SK-N-SH (cell line): ENCODE data around the gene PPP1CA. TPM values are rescaled to one million over a fixed set of nuclear protein-coding genes. Genes with fewer than 3 reads are reported as not detected.

Source experiments
- CTCF ChIA-PET: fragments of 300-600, 350-600 bp; formaldehyde crosslinking; extraction: SDS; loops from one replicate; lab custom pipeline; 2021; lab: Yijun Ruan, JAX
- POLR2A ChIA-PET: fragments of 350-600 bp; sonication (Branson Sonifier 250); formaldehyde crosslinking; extraction: SDS; loops from one replicate; lab custom pipeline; 2020; ENCODE audit warnings: antibody characterized with exemption, inconsistent platforms; lab: Yijun Ruan, JAX
- DNase-seq: peaks from one replicate; pipeline ENCODE4 v3.0.0; 2012
- H2AFZ ChIP-seq: fragments of 200-600 bp; sonication (generic); 2 replicates; pipeline ENCODE4 v1.8.1; 2016; ENCODE audit warnings: antibody characterized with exemption, mild to moderate bottlenecking, low read depth
- H3F3A ChIP-seq: fragments of 200-600 bp; sonication (generic); replicated peaks from 2 replicates; pipeline ENCODE3; 2016; ENCODE audit warnings: antibody characterized with exemption, mild to moderate bottlenecking; ENCODE audit not compliant: insufficient read depth
- H3K27ac ChIP-seq, 2 experiments: fragments of 200-500 bp in 1 of 2; fragments of 200-600 bp in 1 of 2; sonication (Bioruptor generic) in 1 of 2; sonication (generic), shearing (Covaris generic) in 1 of 2; 2 replicates each; pipeline versions ENCODE4 v1.5.1 to v1.6.1; 2014 to 2016; ENCODE audit warnings: low read depth in 2 of 2, inconsistent platforms in 1 of 2, low read length in 1 of 2, mild to moderate bottlenecking in 1 of 2, mixed read lengths in 1 of 2
- H3K27me3 ChIP-seq: fragments of 200-600 bp; sonication (generic), shearing (Covaris generic); 2 replicates; pipeline ENCODE4 v1.6.1; 2016; ENCODE audit warnings: mixed run types; ENCODE audit not compliant: insufficient read depth
- H3K36me3 ChIP-seq, 2 experiments: fragments of 200-500 bp in 1 of 2; fragments of 200-600 bp in 1 of 2; sonication (Bioruptor generic) in 1 of 2; sonication (generic) in 1 of 2; replicated peaks in 1 of 2; 2 replicates each; pipeline versions ENCODE3 to v1.5.1; 2014 to 2016; ENCODE audit warnings: low read length in 1 of 2, mild to moderate bottlenecking in 1 of 2; ENCODE audit not compliant: insufficient read depth in 2 of 2, control insufficient read depth in 1 of 2
- H3K4me1 ChIP-seq, 2 experiments: fragments of 200-500 bp in 1 of 2; fragments of 200-600 bp in 1 of 2; sonication (Bioruptor generic) in 1 of 2; sonication (generic), shearing (Covaris generic) in 1 of 2; 2 replicates each; pipeline versions ENCODE4 v1.5.1 to v1.6.1; 2014 to 2016; ENCODE audit warnings: low read depth in 1 of 2, low read length in 1 of 2, mixed run types in 1 of 2; ENCODE audit not compliant: insufficient read depth in 2 of 2, control insufficient read depth in 1 of 2
- H3K4me2 ChIP-seq: fragments of 200-600 bp; sonication (generic), shearing (Covaris generic); 2 replicates; pipeline ENCODE4 v1.6.1; 2017; ENCODE audit warnings: mixed run types
- H3K4me3 ChIP-seq, 2 experiments: fragments of 200-500 bp in 1 of 2; fragments of 200-600 bp in 1 of 2; sonication (Bioruptor generic) in 1 of 2; sonication (generic), shearing (Covaris generic) in 1 of 2; 2 replicates each; pipeline versions ENCODE4 v1.5.1 to v1.8.1; 2014 to 2016; ENCODE audit warnings: low read depth in 2 of 2, inconsistent platforms in 1 of 2, low read length in 1 of 2, mild to moderate bottlenecking in 1 of 2, mixed read lengths in 1 of 2, moderate library complexity in 1 of 2
- H3K79me2 ChIP-seq: fragments of 200-600 bp; sonication (generic); 2 replicates; pipeline ENCODE4 v1.8.1; 2017; ENCODE audit warnings: mild to moderate bottlenecking; ENCODE audit not compliant: insufficient read depth
- H3K9ac ChIP-seq: fragments of 200-600 bp; sonication (generic); 2 replicates; pipeline ENCODE4 v1.6.1; 2017; ENCODE audit warnings: mixed run types
- H3K9me2 ChIP-seq: fragments of 200-600 bp; sonication (generic); 2 replicates; pipeline ENCODE4 v1.6.1; 2017; ENCODE audit warnings: mixed run types
- H3K9me3 ChIP-seq: fragments of 200-600 bp; sonication (generic); 2 replicates; pipeline ENCODE4 v1.6.1; 2017; ENCODE audit warnings: mixed run types, mild to moderate bottlenecking, moderate library complexity
- H4K20me1 ChIP-seq: fragments of 200-600 bp; sonication (generic); 2 replicates; pipeline ENCODE4 v1.6.1; 2017; ENCODE audit warnings: mild to moderate bottlenecking, mixed run types; ENCODE audit not compliant: insufficient read depth
- CHD2 ChIP-seq: fragments of 150-350 bp; IDR thresholded peaks from 2 replicates; pipeline ENCODE4 v1.6.1; 2018; ENCODE audit warnings: low read length; ENCODE audit not compliant: partially characterized antibody
- CTCF ChIP-seq: fragments of 200-600 bp; sonication (generic); IDR thresholded peaks from 2 replicates; pipeline ENCODE4 v1.6.1; 2017; ENCODE audit warnings: antibody characterized with exemption, mild to moderate bottlenecking, moderate library complexity
- ELF1 ChIP-seq: IDR thresholded peaks from 2 replicates; pipeline ENCODE4 v1.4.0; 2012
- EP300 ChIP-seq, 2 experiments: IDR thresholded peaks; 2 replicates each; pipeline versions ENCODE4 v1.4.0 to v1.6.1; 2012; ENCODE audit warnings: borderline replicate concordance in 1 of 2, low read depth in 1 of 2, low read length in 1 of 2
- FOSL2 ChIP-seq: IDR thresholded peaks from 2 replicates; pipeline ENCODE4 v1.4.0; 2012; ENCODE audit warnings: low read depth, mild to moderate bottlenecking, moderate library complexity, borderline replicate concordance
- FOXM1 ChIP-seq: IDR thresholded peaks from 2 replicates; pipeline ENCODE4 v1.4.0; 2012; ENCODE audit warnings: low read depth, mild to moderate bottlenecking
- IRF3 ChIP-seq: fragments of 150-350 bp; IDR thresholded peaks from 2 replicates; pipeline ENCODE4 v1.6.1; 2016; ENCODE audit warnings: mild to moderate bottlenecking, low read depth, low read length
- MXI1 ChIP-seq: IDR thresholded peaks from 2 replicates; pipeline ENCODE4 v1.6.1; 2012; ENCODE audit warnings: mild to moderate bottlenecking, low read depth, low read length, improper control_type of control experiment
- NFIC ChIP-seq: IDR thresholded peaks from 2 replicates; pipeline ENCODE4 v1.4.0; 2012; ENCODE audit warnings: borderline replicate concordance
- PBX3 ChIP-seq: IDR thresholded peaks from 2 replicates; pipeline ENCODE4; 2012
- RXRA ChIP-seq: IDR thresholded peaks from 2 replicates; pipeline ENCODE4 v1.4.0; 2012; ENCODE audit warnings: low read depth, mild to moderate bottlenecking, borderline replicate concordance
- SMC3 ChIP-seq: IDR thresholded peaks from 2 replicates; pipeline ENCODE4 v1.6.1; 2012; ENCODE audit warnings: low read depth, low read length, improper control_type of control experiment
- TCF12 ChIP-seq: IDR thresholded peaks from 2 replicates; pipeline ENCODE4 v1.4.0; 2012
- WGBS: methylation state at CpG from one replicate; pipeline ENCODE4 v1.1.6; 2017; ENCODE audit warnings: low lambda C conversion rate; 5-methylcytosine and 5-hydroxymethylcytosine counted together
- polyA plus RNA-seq, 3 experiments: library from polyadenylated mRNA; depleted of rRNA; stranded (reverse); fragments of >200 nt; gene quantifications; 2 replicates each; pipeline ENCODE4 v1.2.3, GENCODE V29; 2012

The PPP1CA gene
- polyA plus RNA-seq, 1 of the 3 experiments (the other 2 are of a cell fraction), result 261 TPM

GRCh38 chr11:67439321-67440228, 37.9 kb upstream of the PPP1CA start:
- Histone ChIP-seq H3K9ac (no peak overlapping the region), H3K4me2 (no peak overlapping the region), H3K79me2 (peaks cover 12% of the 10 kb centered on the region; the same call in 1 of the 2 replicates)
- TF ChIP-seq FOSL2 (no peak), MXI1 (no peak), NFIC (peak; percentile 40; the same call in 1 of the 2 replicates), CTCF (peak; percentile 44)
- TF ChIP-seq, all 33 proteins: peak for 2
- peaks cover 4 to 11% of the 10 kb centered on the region in 2 experiments; a peak in 3 of 4 replicates for H3K4me1 ChIP-seq
- H3F3A ChIP-seq, result no peaks in the 10 kb centered on the region
- no peaks in the 10 kb centered on the region for H3K9me2 ChIP-seq
- H4K20me1 ChIP-seq, result no peaks in the 10 kb centered on the region
- no peak overlapping the region for H3K27ac ChIP-seq
- H2AFZ ChIP-seq, result no peak overlapping the region
- no peak overlapping the region for H3K4me3 ChIP-seq
- H3K36me3 ChIP-seq, result peaks cover 0 to 34% of the 10 kb centered on the region in 2 experiments
- WGBS, result 92% methylated on average over 24 of the region's 31 CpGs
- no peaks in the 10 kb centered on the region for H3K9me3 ChIP-seq
- H3K27me3 ChIP-seq, result no peaks in the 10 kb centered on the region
- POLR2A ChIA-PET, result no interaction called here
- CTCF ChIA-PET, result interaction anchor here (1.0 kb wide), 2 partner anchors 10 to 48 kb away, joined by 3 read pairs; partner anchors contain the start of gene RAD9A
- no peak for DNase-seq

GRCh38 chr11:67438158-67438902, 36.7 kb upstream of the PPP1CA start:
- WGBS, result 93% methylated on average over 22 of the region's 41 CpGs
- Histone ChIP-seq H3K4me3 (no peak overlapping the region), H3K4me1 (peaks cover 4 to 11% of the 10 kb centered on the region in 2 experiments; a peak in 2 of 4 replicates), H2AFZ (no peak overlapping the region), H3K79me2 (peaks cover 12% of the 10 kb centered on the region; the same call in 1 of the 2 replicates), H3K36me3 (peaks cover 0 to 45% of the 10 kb centered on the region in 2 experiments), H3K9me3 (no peaks in the 10 kb centered on the region), H3K27ac (no peak overlapping the region), H3K4me2 (no peak overlapping the region), H3K9me2 (no peaks in the 10 kb centered on the region), H3K9ac (no peak overlapping the region), H3K27me3 (no peaks in the 10 kb centered on the region), H4K20me1 (no peaks in the 10 kb centered on the region), H3F3A (no peaks in the 10 kb centered on the region)
- no peak for DNase-seq
- TF ChIP-seq SMC3, result no peak
- TF ChIP-seq EP300 (IDR thresholded peaks at IDR 0.05; ENCODE audit: borderline replicate concordance in 1 of 2, low read depth in 1 of 2, low read length in 1 of 2), result no peak
- TF ChIP-seq IRF3, result no peak
- TF ChIP-seq RXRA, result no peak
- TF ChIP-seq CHD2, result no peak
- no peak for TF ChIP-seq ELF1
- TF ChIP-seq FOXM1, result no peak
- TF ChIP-seq PBX3, result no peak
- TF ChIP-seq TCF12, result no peak
- CTCF ChIA-PET, result interaction anchor here (1.0 kb wide), 1 partner anchor 12 kb away, joined by 3 read pairs; no protein-coding TSS in a partner anchor
- POLR2A ChIA-PET, result interaction anchor here (0.8 kb wide), 1 partner anchor 9 kb away, joined by 4 read pairs; the partner anchor contains the start of gene RPS6KB2
